T-helper 22 cell (primary cell): ENCODE data around the gene DENND2D.

Experiments
- DNase-seq: peaks from one replicate; pipeline ENCODE4 v3.0.0-alpha.2; 2020; ENCODE audit warnings: low read depth

DENND2D gene

DNA sequence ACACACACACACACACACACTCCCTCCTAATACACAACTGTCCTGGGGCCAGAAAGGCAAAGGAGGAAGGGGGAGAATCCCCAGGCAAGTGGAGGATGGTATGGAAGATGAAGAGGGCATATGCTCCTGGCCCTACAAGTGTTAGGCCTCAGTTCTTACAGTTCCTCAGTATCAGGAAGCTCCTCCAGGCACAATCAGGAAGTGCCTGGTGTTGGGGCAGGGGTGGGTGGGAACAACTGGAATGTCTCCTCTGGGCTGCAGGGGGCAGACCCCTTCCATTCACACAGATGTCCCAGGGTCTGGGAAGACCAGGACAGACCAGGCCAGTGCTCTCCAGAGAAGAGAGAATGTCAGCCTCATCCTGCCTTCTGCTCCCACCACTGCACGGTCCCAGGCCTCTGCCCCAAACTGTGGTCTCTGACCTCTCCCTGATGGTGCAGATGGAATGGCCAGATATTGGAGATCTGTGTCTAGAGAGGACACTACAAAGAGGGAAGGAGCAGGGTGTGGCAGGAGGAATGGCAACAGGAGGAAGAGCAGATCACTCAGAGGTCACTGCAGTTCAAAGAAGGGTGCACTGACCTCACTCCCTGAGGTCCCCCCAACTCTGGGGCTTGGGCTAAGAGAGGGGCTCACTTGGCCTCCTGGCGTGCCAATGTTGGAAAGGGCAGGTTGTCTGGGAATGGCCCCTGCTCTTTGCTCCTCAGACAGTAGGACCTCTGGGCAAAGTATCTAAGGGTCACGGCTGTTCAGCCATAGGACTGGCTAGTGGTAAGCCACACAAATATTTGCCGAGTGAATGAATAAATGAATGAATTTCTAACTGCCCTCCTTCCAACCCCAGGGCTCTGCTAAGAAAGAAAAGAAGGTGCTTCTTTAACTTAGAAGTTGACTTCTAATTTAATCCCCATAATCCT, 2.5 kb upstream of the DENND2D start:
- no peak for DNase-seq

DNA sequence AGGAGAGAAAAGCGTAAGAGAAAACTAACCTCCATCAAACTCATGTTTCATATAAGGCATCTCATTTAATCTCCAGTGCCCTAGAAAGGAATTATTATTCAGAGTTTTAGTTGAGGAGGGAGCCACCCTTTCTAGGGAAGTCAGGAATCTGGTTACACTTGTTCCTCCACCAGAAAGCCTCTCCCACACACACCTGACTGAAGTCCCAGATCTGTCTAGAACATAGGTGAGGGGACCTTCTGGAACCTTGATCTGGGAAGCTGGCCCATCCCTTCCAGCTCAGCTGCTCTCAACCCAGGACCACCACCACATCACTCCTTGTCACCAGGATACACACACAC, 1.9 kb upstream of the DENND2D start:
- DNase-seq: no peak

DNA sequence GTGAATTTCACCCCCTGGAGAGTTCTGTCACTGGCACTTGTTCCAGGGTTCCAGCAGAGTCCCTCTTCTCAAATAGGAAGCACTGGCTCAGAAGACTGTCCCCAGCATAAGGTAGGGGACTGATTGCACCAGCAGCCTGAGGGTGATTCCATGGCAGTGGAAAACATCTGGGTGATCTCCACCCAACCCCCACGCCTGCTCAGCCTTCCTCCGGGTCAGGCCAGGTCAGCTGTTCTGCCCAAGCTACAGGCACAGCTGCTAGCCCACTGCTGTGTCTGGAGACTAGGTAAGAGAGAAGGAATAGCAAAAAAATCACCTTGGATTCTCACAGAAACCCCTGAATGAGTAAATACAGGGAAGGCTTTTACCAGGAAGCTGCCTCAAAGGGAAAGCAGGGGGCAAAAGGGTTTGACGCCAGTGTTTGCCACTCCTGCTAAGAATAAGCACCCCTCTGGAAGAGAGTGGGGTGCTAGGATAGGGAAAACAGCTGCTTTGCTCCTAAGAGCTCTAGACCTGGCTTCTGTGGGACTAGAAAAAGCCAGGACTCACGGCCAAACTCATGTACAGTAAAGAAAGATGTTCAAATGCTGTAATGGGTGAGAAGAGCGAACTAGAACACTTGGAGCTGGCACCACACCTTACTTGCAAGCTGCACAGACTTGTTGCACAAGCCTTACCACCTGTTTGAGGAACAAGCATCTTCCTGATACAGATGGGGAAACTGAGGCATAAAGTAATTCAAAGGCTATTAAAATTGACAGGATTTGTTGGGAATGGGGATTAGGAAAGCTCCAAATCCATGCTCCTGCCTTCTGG, 1.0 kb upstream of the DENND2D start:
- no peak for DNase-seq

DNA sequence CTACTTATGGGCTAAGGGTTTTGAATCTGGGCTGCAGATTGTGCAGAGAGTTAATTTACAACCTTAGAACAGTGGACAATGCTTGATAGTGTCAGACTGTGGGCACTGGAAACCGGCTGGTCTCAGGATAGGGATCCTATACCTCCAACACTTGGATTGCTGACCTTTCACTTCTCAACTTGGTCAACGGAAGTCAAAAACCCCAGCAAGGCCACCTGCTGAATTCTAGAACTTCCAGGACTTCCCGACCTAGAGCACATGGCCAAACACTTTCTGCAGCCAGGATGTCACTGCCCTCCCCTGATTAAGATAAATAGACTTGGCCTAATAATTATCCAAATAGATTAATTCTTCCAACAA, 336 bp upstream of the DENND2D start:
- no peak for DNase-seq

DNA sequence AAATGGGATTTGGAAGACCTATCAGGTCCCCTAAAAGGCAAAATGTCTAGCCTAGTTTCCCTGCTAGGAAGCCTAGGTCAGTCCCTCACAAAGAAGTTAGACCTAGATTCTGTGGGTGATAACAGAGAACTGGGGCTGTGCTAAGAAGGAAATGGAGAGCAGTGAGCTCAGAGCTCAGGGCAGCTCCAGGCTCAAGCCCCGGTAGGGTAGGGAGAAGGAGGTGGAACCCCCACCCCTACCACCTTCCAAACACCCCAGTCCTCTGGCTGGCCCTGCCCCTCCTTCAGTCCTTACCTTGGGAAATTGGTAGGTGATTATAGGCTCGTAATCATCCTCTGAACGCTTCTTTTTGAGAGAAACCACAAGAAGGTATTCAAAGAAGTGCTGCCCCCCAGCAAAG, 1.1 kb downstream of the DENND2D start:
- DNase-seq: no peak

DNA sequence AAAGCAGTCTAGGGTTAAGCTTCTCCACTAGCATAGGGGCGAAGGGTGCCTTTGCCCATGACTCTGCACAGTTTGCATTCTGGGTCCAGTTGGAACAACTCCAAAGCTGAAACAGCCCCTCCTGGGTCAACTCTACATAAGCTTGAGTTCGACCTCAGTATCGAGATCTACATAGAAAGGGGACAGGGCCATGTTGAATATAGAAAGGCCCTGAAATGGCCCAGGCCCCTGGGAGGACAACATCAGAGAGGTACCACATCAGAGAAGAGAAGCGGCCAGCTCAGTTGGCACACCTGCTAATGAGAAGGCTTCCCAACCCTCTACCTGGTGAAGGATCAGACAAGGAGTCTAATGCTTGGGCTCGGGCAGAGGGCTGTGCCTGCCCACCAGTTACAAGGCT, 1.6 kb downstream of the DENND2D start:
- DNase-seq: no peak

DNA sequence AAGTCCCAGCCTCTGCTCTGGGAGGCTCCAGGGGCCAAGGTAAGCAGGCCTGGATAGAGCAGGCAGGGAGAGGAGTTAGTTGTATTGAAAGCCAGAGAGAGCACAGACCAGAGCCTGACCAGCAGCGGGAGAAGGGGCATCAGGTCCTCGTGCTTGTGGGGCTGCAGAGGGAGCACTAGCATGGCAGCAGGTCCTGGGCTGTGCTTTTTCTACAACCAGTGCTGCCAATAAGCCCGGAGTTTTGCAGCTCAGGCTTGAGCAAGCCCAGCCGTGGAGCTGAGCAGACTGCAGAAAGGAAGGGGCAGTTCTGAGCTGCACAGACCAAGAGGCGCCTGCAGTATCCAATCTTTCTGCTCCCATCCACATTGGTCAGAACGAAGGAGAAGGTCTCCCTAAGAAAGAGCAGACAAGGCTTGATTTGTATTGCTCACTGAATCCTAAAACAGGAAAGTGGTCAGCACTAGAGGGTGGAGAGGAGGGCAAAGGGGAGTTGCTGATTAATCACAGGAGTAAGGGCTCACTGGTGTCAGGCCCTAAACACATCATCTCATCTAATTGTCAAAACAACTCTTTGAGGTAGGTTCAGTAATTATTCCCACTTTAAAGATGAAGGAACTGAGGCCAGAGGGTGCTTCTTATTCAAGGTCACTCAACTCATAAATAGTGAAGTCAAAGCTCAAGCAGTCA, 2.7 kb downstream of the DENND2D start:
- no peak for DNase-seq

DNA sequence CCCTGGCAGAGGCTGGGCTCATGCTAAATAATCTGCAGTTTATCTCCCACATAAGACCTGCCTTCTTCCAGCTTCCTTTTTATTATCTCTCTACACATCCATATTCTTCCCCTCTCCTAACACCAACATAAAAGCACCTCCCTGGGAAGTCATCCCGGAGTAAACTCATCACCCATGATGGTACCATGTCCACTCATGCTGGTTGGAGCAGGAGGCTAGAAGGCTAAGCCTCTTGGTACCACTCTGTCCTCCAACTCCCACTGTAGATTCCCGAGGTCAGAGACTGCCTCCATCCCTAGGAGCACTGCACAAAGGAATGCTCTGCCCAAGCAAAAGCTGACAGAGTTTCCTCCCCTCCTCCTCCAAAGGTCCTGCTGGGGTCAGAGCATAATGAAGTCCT, 4.2 kb downstream of the DENND2D start:
- DNase-seq: no peak

DNA sequence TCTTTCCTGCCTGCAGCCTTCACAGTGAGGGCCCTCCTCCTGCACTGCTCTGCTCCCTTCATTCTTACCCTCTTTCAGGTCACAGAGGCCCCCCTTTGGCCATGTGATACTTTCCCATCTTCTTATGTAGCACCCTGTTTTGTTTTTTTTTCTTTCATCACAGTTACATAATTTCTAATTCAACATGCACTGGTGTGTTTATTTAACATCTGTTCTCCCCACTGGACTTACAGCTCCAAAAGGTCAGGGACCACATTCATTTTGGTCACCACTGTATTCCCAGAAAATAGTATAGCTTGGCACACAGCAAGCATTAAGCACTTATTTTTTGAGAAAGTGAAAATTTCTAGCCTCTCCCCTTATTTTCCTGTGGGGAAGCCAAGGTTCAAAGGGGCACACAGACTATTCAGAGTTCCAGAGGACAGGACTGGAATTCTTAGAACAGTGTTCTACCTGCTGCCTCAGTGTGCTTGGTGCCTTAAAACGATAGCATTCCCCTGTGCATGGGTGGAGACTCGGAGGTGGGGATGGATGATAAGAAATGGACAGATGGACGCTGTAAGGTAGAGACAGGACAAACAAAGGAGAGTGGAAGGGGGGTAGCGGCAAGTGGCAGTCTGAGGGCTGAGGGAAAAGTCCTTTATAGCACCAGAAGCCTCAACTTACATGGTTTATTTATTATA, 5.3 kb downstream of the DENND2D start:
- DNase-seq: no peak

DNA sequence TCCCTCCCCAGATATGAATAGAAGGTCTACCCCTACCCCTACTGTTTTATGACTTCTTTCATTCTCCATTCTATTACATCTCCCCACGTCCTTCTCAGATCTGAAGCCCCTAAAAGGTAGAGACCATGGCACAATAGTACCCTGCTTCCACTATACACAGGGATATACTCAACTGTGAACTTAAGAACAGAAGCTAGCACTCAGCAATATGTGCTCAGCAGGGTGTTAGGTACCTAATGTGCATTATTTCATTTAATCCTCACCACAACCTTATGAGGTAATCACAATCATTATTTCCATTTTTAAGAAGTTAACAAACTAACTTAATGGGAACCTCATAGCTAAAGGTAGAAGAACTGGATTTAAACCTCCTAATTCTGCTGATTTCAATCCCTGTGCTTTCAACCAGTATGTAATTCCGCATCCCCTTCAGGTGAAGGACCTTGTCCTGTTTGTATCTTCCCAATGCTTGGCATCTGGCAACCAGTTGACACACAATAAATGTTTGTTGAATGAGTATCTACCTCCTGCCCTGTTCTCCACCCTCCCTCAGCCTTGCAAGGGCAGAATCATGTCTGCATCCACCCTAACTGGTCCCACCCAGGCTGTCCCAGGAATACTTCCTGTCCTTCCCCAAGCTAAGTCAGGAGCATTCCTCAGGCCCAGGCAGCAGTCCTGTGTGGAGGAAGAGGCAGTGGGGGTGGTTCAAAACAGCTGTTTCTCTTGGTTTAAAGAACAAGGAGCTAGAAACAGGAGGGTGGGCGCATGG, 6.5 kb downstream of the DENND2D start:
- no peak for DNase-seq

DNA sequence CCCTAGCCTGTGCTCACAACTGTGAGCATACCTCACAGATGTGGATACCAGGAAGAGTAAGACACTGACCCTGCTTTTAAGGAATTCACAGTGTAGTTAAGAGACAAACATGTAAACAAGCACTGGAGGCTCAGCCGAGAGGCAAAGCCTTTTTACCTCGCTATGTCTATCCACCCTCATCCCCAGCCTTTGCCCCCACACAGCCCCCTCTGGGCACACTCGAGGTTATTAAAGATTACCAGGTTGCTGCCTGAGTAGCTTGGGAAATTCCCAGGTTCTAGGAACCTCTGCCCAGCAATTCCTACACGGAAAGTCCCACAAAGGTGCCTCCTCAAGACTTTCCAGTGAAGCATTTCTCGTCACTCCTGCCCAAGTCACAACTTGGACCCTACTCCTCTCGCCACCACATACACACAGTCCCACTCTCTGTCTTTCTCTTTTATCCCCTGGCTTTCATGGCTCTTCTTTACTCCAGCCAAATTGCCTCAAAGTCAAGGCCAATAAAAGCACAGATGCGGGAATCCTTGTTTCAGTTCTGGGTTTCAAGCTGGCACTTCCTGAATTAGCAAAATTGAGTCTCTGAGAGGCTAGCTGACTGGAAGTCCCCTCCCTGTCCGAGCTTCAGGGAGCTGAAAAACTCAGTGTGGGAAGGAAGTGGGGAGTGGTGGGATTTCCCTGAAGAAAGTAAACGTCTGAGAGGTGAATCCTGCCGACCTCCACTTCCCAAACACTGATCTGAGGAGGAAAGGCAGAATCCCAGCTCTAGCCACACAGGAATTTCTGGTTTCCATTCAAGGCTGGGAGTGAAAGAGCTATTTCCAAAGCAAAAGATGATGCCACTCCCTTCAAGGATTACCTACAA, 7.6 kb downstream of the DENND2D start:
- peak; percentile 36 for DNase-seq

DNA sequence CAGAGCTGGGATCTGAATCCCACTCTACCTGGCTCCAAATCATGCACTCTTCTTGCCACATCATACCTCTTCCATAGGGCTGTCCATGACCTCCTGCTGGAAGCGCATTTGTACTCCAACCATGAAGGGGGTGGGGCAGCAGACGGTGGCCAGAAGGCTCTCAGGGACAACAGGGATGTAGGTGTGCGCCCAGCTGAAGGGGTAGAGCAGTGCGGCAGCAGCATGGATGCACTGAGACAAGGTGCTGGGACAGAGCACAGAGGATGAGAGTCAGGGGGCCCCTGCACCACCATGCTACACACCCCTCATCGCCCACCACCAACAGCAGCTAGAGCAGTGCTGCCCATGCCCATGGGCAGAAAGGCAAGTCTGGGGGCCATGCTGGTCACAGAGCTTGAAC, 8.4 kb downstream of the DENND2D start:
- no peak for DNase-seq

DNA sequence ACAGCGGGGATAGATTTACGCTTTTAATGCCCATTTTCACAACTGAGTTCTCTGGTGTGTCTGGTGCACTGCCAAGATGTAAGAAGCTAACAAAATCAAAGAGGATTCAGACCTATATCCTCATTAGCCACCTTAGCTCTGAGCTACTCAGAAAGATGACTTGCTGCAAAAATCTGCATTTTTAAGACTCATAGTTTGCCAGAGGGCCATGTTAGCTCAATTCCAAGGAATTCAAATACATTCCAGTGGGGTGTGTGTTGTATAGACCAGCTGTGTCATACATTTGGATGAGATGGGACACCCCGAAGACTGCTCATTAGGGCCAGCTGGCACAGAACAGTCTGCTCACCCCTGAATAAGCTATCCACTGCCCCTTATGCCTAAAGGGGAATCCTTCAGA, 8.9 kb downstream of the DENND2D start:
- no peak for DNase-seq

DNA sequence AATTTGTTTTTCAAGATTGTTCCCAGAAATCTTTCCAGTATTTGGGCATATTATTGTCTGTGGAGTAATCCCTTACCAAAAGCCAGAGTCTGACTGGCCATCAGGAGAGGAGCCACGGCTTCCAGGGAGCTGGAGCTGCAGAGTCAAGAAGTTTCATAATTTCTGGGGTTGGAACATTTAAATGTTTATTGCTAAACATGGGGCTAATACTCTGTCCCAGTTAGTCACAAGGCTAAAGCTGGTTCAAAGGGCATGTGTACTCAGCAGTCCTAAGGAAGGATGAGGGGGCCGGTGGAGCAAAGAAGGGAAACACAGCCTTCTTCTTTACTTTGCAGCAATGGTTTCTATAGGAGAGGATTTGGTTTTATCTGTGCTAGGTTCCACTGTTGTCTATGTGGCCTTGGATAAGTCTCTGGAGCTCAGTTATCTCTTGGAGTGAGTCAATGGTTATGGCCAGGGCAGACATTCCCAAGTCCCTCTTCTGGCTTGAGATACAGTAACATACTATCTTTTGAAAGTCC, 9.5 kb downstream of the DENND2D start:
- no peak for DNase-seq

DNA sequence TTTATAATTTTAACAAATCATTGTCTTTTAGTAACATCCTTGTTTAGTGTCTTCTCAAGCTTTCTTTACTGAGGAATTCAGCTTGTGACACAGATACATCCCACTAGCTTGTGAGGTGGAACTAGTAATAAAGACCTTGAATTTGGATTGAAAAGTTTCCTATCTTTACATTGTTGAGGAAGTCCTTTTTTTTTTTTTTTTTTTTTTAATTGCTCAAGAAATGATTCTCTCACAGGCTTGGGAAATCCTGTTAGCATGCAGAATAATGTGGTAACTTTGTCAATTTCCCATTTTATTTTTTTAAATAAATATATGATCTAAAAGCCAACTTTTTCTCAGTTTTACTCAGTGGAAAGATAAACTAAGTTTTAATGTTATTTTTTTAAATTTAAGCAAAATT, 15.8 kb downstream of the DENND2D start:
- no peak for DNase-seq

DNA sequence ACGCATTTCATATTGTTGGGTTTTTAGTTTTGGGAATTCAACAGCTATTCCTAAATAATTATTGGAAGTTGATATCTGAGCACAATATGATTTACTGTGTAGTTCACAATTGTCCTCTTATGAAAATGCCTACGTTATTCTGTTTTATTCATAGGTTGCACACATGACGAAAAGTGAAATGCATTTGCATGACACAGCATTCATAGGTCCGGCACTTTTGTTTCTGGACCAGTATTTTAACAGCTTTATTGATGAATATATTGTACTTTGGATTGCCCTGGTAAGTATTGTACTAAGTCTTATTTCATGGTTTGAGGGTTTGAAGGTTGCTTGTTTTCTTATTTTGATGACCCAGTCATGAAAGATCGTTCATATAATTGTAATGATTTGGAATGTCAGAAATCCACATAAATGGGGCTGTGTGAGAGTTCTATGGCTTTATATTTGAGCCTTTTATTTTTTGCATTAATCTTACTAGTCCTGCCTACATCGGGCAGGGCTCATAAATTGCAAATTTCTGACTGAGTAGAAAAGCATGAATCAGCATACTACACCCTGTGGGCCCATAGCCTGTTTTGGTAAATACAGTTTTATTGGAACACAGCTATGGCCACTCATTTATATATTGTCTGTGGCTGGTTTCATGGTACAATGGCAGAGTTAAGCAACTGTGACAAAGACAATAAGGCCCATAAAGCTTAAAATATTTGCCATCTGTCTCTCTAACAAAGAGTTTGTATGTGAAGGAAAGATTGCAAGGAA, 17.0 kb downstream of the DENND2D start:
- no peak for DNase-seq

DNA sequence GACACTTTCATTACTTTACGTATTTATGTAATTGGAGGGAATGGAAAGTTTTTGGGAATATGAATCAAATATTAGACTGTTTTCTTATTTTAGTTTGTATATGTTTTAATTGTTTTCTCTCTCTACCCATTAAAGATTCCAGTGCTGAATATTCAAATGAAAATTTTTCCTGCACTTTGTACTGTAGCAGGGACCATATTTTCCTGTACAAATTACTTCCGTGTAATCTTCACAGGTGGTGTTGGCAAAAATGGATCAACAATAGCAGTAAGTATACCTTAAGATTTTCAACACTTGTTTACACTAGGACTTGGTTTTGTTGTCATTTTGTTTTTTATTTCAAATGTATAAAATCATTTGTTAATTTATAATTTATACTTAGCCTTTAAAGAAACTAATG, 18.4 kb downstream of the DENND2D start:
- DNase-seq: no peak

DNA sequence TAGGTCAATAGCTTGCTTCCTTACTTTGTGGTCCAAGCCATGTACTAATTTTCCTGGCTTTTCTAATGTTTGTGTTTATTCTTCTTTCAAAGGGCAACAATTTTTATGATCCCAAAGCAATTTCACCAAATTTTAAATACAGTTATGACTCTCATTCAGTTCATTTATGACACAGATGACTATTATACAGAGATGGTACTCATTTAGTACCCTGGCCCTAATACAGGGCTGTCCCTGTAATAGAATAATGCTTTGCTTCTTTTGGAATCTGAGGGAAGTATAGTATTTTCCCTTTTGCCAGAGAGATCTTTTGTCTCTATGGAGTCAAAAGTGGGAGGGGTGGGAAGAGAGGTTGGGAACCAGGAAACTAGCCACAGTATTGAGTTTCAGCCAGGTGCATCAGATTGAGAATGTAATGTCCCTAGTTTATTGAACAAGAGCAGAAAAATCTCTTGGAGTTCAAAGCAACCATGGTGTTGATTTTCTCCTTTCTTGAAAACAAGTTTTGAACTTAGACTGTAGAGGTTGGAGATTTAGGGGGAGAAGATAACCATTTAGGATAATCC, 20.4 kb downstream of the DENND2D start:
- DNase-seq: no peak

DNA sequence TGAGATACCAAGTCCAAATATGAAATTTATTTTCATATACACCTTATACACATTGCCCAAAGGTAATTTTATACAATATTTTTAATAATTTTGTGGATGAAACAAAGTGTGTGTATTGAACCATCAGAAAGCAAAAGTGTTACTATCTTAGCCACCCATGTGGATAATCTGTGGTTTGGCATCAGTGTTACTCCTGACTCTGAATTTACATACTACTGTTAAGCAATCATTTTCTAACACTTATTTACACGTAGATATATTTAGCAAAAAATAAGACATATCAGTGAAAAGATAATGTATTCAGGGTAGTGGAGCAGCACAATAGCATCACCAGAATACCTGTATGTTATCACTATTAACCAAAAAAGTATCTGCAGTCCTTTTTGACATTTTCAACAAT, 23.8 kb downstream of the DENND2D start:
- DNase-seq: no peak
